GM19452 (cell line): ENCODE data around the gene HMX2.

Experiments
- ATAC-seq: cut with Tn5 transposase; IDR thresholded peaks from one replicate; pipeline ENCODE4 v1.9.1; 2021; ENCODE audit not compliant: unreplicated experiment

Gene HMX2

GRCh38 chr10:123139165-123139520 lies 8.8 kb upstream of the HMX2 start:
- ATAC-seq: no peak

- ATAC-seq: no peak
Observed at GRCh38 chr10:123139521-123140163, 8.3 kb upstream of the HMX2 start.

- no peak for ATAC-seq
Observed at GRCh38 chr10:123140164-123140982, 7.6 kb upstream of the HMX2 start.

- no peak for ATAC-seq
Observed at GRCh38 chr10:123140983-123141390, 6.9 kb upstream of the HMX2 start.

GRCh38 chr10:123141791-123142700 lies 5.9 kb upstream of the HMX2 start:
- no peak for ATAC-seq

- ATAC-seq: no peak
Observed at GRCh38 chr10:123142701-123143161, 5.2 kb upstream of the HMX2 start.

GRCh38 chr10:123143162-123143824 lies 4.6 kb upstream of the HMX2 start:
- no peak for ATAC-seq

GRCh38 chr10:123143825-123144168 lies 4.1 kb upstream of the HMX2 start:
- ATAC-seq: no peak

GRCh38 chr10:123144697-123145541 lies 3.0 kb upstream of the HMX2 start:
- no peak for ATAC-seq

GRCh38 chr10:123145542-123146012 lies 2.4 kb upstream of the HMX2 start:
- ATAC-seq: no peak

- no peak for ATAC-seq
Observed at GRCh38 chr10:123146013-123146893, 1.7 kb upstream of the HMX2 start.

GRCh38 chr10:123146894-123147634 lies 872 bp upstream of the HMX2 start:
- ATAC-seq: no peak

GRCh38 chr10:123148414-123149161 lies 652 bp downstream of the HMX2 start:
- no peak for ATAC-seq

- no peak for ATAC-seq
Observed at GRCh38 chr10:123149162-123149567, 1.2 kb downstream of the HMX2 start.

- no peak for ATAC-seq
Observed at GRCh38 chr10:123149568-123150270, 1.8 kb downstream of the HMX2 start.

- ATAC-seq: no peak
Observed at GRCh38 chr10:123150271-123150985, 2.5 kb downstream of the HMX2 start.
